ENCODE data around the gene HUNK.

Gene HUNK

GRCh38 chr21:31993826-31994825, 121.3 kb downstream of the HUNK start:
- H3K27ac ChIP-seq: no peak overlapping the region
- H3K9me3 ChIP-seq: no peaks in the 10 kb centered on the region
- no peak overlapping the region for H3K4me3 ChIP-seq (ENCODE audit: low read depth in 1 of 2, low read length in 1 of 2)
- no peaks in the 10 kb centered on the region for H3K27me3 ChIP-seq
- TF ChIP-seq CTCF (IDR thresholded peaks at IDR 0.05): no peak
- no peaks in the 10 kb centered on the region for H3K4me1 ChIP-seq (ENCODE audit: control insufficient read depth in 1 of 2, insufficient read depth in 1 of 2, low read depth in 1 of 2, low read length in 1 of 2)
- H3K36me3 ChIP-seq: no peaks in the 10 kb centered on the region

DNA sequence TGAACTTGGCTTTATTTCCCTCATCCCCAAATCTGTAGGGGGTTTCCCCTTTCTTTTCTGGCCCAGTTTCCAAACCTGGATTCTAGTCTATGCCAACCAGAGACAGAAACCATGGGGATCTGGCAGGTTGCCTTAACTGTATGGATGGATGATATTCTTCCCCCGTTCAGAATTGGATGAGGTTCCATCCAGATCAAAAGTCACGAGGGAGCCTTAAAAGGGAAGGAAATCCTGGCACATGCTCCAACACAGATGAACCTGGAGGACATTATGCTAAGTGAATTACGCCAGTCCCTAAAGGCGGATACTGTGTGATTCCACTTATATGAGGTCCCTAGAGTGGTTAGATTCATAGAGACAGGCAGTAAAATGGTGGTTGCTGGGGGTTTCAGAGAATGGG, 124.4 kb downstream of the HUNK start:
- Histone ChIP-seq H3K27ac (no peak overlapping the region), H3K4me3 (ENCODE audit: low read depth in 1 of 2, low read length in 1 of 2) (no peak overlapping the region), H3K36me3 (no peaks in the 10 kb centered on the region), H3K9me3 (no peaks in the 10 kb centered on the region), H3K4me1 (ENCODE audit: control insufficient read depth in 1 of 2, insufficient read depth in 1 of 2, low read depth in 1 of 2, low read length in 1 of 2) (no peaks in the 10 kb centered on the region), H3K27me3 (no peaks in the 10 kb centered on the region)
- no peak for TF ChIP-seq CTCF (IDR thresholded peaks at IDR 0.05)

DNA sequence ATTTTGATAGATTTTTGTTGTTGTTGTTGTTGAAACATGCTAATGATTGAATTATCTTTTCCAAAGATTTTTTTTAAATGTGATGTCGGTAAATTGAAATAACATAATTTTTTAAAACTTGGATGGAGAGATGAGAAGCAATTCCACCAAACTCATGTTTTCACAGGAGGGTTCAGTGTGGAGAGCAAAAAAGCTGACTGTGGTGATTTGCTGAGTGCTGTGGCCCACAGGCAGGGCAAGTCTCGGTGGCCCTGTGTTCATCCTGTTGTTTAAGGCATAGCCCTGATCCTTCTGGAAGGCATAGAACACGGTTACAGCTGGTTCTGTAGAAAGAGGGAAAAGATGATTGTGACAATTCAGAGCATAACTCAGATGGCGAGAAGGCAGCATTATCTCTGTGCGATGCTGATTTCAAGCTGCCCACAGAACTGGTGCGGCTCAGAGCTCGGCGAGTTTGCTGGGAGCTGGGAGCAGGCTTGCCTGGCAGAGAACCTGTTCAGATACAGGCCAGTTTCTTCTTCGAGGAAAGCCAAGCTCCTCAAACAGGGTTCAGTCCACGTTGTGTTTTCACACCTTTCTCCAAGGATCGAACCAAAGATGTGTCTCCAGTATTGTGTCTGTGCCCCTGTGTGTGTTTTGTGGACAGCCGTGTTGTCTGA, 127.1 kb downstream of the HUNK start:
- H3K9me3 ChIP-seq: no peaks in the 10 kb centered on the region
- no peak for TF ChIP-seq CTCF (IDR thresholded peaks at IDR 0.05)
- no peak overlapping the region for H3K4me3 ChIP-seq (ENCODE audit: low read depth in 1 of 2, low read length in 1 of 2)
- H3K27ac ChIP-seq: no peak overlapping the region
- no peaks in the 10 kb centered on the region for H3K4me1 ChIP-seq (ENCODE audit: control insufficient read depth in 1 of 2, insufficient read depth in 1 of 2, low read depth in 1 of 2, low read length in 1 of 2)
- H3K36me3 ChIP-seq: no peaks in the 10 kb centered on the region
- no peaks in the 10 kb centered on the region for H3K27me3 ChIP-seq

GRCh38 chr21:32001390-32001789, 128.6 kb downstream of the HUNK start:
- Histone ChIP-seq H3K4me3 (ENCODE audit: low read depth in 1 of 2, low read length in 1 of 2) (no peak overlapping the region), H3K36me3 (no peaks in the 10 kb centered on the region), H3K9me3 (no peaks in the 10 kb centered on the region), H3K4me1 (ENCODE audit: control insufficient read depth in 1 of 2, insufficient read depth in 1 of 2, low read depth in 1 of 2, low read length in 1 of 2) (no peaks in the 10 kb centered on the region), H3K27ac (no peak overlapping the region), H3K27me3 (no peaks in the 10 kb centered on the region)
- TF ChIP-seq CTCF (IDR thresholded peaks at IDR 0.05): no peak

- H3K36me3 ChIP-seq: no peaks in the 10 kb centered on the region
- H3K4me1 ChIP-seq (ENCODE audit: control insufficient read depth in 1 of 2, insufficient read depth in 1 of 2, low read depth in 1 of 2, low read length in 1 of 2): no peaks in the 10 kb centered on the region
- no peaks in the 10 kb centered on the region for H3K27me3 ChIP-seq
- no peaks in the 10 kb centered on the region for H3K9me3 ChIP-seq
- TF ChIP-seq CTCF (IDR thresholded peaks at IDR 0.05): no peak
- H3K4me3 ChIP-seq (ENCODE audit: low read depth in 1 of 2, low read length in 1 of 2): no peak overlapping the region
- H3K27ac ChIP-seq: no peak overlapping the region
These were observed 130.6 kb downstream of the HUNK start for GRCh38 chr21:32003411-32003810.
